Measurements from ENCODE around the gene MRC2.

DNA sequence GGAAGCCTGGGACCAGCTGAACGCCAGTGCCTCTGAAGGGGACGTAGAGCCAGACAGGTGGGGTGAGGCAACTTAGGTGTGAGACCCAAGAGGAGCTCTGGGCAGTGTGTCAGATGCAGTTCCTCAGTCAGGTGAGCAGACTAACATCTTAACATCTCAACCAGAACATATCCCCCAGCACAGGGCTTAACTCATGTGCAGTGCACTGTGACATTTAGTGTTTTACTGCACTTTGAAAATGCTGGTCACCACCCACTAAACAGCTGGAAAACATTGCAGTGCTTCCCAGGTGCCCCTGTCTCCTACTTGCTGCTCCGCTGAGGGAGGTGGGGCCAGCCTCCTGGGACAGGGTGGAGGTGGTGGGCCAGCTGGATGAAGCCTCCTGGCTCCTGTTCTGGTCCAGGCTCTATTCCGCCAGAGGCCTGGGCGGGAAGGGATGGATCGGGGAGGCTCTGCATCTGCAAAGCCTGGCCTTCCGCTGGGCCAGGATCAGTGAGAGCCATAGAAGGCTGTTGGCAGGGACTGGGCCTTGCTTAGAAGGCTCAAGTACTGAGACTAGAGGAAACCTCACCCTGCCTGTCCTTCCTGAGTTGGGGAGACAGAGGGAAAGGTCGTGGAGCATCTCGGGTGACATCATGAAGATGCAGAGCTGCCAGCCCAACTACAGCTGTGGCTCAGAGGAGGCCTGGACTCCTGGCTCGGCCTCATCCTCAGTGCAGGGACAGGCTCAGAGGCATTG, 7.9 kb upstream of the MRC2 start:
- no peak for TF ChIP-seq POLR2A (IDR thresholded peaks at IDR 0.05)
- TF ChIP-seq, protein P1, sequence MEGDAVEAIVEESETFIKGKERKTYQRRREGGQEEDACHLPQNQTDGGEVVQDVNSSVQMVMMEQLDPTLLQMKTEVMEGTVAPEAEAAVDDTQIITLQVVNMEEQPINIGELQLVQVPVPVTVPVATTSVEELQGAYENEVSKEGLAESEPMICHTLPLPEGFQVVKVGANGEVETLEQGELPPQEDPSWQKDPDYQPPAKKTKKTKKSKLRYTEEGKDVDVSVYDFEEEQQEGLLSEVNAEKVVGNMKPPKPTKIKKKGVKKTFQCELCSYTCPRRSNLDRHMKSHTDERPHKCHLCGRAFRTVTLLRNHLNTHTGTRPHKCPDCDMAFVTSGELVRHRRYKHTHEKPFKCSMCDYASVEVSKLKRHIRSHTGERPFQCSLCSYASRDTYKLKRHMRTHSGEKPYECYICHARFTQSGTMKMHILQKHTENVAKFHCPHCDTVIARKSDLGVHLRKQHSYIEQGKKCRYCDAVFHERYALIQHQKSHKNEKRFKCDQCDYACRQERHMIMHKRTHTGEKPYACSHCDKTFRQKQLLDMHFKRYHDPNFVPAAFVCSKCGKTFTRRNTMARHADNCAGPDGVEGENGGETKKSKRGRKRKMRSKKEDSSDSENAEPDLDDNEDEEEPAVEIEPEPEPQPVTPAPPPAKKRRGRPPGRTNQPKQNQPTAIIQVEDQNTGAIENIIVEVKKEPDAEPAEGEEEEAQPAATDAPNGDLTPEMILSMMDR (IDR thresholded peaks at IDR 0.05) = no peak
